Iris pigment epithelial cell (primary cell): ENCODE measurements around the gene TCERG1L.
"Not testable (repeated sequence)": the region's sequence is repeated elsewhere in the genome, so short reads cannot be mapped to it uniquely, and the experiment has no call there.

Experiments used
- DNase-seq: peaks from one replicate; pipeline ENCODE4 v3.0.0-alpha.2; 2011; ENCODE audit warnings: low read depth

Gene TCERG1L, protein sequence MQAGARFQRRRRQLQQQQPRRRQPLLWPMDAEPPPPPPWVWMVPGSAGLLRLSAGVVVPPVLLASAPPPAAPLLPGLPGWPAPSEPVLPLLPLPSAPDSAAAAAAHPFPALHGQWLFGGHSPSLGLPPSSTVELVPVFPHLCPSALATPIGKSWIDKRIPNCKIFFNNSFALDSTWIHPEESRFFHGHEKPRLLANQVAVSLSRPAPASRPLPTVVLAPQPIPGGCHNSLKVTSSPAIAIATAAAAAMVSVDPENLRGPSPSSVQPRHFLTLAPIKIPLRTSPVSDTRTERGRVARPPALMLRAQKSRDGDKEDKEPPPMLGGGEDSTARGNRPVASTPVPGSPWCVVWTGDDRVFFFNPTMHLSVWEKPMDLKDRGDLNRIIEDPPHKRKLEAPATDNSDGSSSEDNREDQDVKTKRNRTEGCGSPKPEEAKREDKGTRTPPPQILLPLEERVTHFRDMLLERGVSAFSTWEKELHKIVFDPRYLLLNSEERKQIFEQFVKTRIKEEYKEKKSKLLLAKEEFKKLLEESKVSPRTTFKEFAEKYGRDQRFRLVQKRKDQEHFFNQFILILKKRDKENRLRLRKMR

DNA sequence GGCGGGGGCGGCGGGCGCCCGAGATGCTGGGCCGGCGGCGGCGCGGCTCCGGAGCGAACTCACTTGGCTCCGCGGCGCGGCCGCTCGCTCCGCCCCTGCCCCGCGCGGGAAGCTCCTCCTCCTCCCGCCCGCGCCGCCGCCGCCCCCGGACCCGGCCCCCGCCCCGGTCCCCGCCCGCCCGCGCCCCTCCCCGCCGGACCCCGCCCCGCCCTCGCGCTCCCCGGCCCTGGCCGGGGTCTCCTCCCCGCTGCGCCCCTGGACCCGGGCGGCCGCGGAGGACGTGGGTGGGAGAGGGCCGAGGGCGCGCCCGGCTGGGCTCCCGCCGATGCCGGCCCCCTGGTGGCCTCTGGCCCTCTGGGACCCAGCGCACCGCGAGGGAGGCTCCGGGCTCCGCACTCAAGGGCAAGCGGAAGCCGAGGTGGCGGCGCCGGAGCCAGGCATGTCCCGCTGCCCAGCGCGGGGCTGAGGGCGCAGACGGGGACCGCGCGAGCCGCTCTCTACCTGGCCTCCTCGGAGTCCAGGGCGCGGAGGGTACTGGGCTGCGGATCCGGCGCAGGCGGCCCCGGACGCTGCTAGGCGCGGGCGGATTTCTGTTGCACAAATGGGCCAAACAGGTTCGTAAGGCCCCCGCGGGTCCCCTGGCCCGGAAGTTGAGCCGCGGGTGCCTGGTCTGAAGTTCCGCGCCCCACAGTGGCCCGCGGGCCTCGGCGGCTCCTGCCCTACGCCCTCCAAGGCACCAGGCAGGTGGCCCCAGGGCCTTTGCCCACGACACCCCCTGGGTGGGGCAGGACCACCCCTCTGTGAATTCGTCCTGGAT, at the start of gene TCERG1L:
Gene TCERG1L, minus strand, starts transcription at position 61 of the 817 bp plus-strand sequence. CDS start 86 bp downstream, outside the sequence.
- DNase-seq, result no peak

DNA sequence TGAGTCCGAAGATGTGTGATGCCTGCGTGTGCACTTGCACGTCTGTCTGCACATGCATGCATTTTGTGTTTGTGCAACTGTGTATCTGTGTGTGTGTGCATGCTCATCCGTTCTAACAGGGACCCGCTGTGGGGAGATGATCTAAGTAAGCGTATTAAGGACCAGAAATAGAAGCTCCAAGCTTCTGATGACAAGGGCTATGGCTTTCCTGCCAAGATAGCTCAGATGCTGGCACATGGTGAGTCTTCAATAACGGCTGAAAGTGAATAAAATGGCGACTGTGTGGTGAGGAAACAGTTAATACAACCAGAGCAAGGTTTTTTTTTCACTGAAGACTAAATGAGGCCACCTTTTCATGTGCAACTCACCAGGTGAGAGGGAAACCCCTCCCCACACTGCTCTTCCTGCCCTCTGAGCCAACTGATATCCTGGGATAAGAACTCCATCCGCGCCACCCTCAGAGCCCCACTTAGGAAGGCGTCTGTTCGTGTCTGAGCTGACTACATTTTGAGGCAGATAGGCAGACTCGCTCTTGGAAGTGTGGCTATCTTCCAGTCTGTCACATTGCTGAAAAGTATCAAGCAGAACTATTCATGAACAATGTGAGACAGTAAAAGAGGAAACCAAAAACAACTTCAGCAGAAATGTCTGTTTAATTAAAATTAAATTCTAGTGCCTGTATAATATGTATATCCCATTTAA, 47.4 kb upstream of the TCERG1L start:
- DNase-seq, result no peak

DNA sequence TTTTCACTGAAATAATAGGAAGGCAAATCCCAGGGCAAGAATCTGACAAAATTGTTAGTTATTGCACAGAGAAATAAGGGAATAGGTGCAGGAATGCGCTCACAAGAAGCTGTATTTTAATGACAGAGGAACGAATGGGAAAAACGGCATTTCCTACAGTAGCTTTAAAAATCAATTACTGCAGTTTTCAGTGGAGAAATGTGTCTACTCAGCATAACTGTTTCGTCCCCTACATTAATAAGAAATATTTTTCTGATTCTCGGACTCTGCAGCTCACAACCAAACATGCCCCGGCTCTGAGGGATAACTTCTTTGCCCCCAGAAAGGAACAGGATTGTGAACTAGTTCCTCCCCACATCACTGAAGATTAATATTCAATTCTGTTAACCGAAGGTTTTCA, 44.9 kb upstream of the TCERG1L start:
- DNase-seq, result no peak

- no peak for DNase-seq
Observed at GRCh38 chr10:131355881-131356280, 44.4 kb upstream of the TCERG1L start.

- no peak for DNase-seq
Observed at GRCh38 chr10:131355056-131355455, 43.5 kb upstream of the TCERG1L start.

- DNase-seq, result no peak
Observed at GRCh38 chr10:131354380-131354779, 42.9 kb upstream of the TCERG1L start.

- no peak for DNase-seq
Observed at GRCh38 chr10:131352765-131353290, 41.3 kb upstream of the TCERG1L start.

- DNase-seq, result no peak
Observed at GRCh38 chr10:131350660-131351059, 39.1 kb upstream of the TCERG1L start.

GRCh38 chr10:131350245-131350644, 38.7 kb upstream of the TCERG1L start:
- no peak for DNase-seq

- DNase-seq, result no peak
Observed at GRCh38 chr10:131346456-131346855, 34.9 kb upstream of the TCERG1L start.

DNA sequence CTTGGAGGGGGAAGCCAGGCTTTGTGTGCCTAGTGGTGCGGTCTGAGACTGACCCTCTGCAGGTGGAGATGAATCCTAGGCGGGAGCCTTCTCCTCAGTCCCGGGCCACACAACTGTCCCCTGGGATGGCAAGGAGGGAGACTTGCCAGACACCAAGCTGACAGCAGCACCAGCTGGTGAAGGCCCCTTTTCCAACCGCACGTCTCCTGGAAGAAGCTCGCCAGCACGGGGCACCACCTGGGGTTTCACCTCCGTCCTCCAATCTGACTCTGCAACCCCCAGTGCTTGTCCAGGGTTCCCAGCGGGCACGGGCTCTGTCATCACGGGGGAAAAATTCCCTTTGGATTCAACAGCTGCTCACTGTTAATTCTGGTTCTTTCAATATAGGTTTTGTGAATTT, 34.2 kb upstream of the TCERG1L start:
- no peak for DNase-seq

GRCh38 chr10:131344747-131345146, 33.2 kb upstream of the TCERG1L start:
- DNase-seq, result no peak

- DNase-seq, result no peak
Observed at GRCh38 chr10:131337741-131338140, 26.2 kb upstream of the TCERG1L start.

- DNase-seq, result no peak
Observed at GRCh38 chr10:131332821-131333220, 21.3 kb upstream of the TCERG1L start.

DNA sequence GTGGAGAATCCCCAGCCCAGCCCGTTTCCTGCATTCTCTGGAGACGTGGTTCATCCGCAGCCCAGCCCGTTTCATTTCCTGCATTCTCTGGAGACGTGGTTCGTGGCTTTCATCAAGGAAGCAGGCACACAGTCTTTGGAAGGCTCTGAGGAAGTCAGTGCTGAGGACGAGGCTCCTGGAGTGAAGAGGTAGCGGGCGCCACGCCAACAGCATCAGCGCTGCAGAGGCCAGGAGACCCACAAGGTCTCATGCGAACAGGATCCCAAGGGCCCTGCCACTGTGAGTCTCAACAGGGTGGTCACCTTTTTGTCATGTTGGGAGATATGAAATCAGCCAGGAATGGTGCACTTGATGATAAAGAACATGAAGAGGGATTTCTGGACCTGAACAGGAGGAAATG, 12.4 kb upstream of the TCERG1L start:
- no peak for DNase-seq

GRCh38 chr10:131323025-131323424, 11.5 kb upstream of the TCERG1L start:
- no peak for DNase-seq

GRCh38 chr10:131322575-131322974, 11.1 kb upstream of the TCERG1L start:
- DNase-seq, result not testable (repeated sequence)

- DNase-seq, result no peak
Observed at GRCh38 chr10:131320860-131321604, 9.5 kb upstream of the TCERG1L start.

GRCh38 chr10:131318814-131319213, 7.3 kb upstream of the TCERG1L start:
- no peak for DNase-seq

DNA sequence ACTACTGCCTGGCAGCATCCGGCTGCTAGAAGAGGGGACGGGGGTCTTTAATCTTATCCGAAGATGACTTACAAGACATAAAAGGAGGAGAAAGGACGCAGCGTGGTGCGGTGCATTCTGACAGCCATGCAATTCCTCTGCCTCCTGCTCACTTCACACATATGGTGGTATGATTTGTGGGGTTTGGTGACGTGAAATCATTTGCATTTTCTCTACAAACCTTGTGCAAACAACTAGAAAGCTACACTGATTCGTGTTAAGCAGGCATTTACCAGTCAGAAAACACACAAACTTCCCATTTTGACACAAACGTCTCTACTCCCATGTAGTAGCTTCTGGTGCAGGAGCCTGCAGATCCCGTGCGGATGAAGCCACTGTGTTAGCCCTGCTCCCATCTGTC, 6.8 kb upstream of the TCERG1L start:
- DNase-seq, result no peak
